CD14-positive monocyte (primary cell): ENCODE measurements around the gene SCUBE3. TPM values are rescaled to one million over a fixed set of nuclear protein-coding genes. Genes with fewer than 3 reads are reported as not detected.

Source experiments
- DNase-seq, 3 donors: peaks; one replicate each; pipeline ENCODE4 v3.0.0-alpha.2; 2011 to 2022
- H2AFZ ChIP-seq: 2 replicates; pipeline ENCODE4 v1.6.0; 2012; ENCODE audit warnings: mild to moderate bottlenecking, low read depth, low read length, inconsistent platforms; ENCODE audit not compliant: insufficient read depth, poor library complexity, severe bottlenecking
- H3K27ac ChIP-seq, 2 donors: 1 replicate in 1 of 2; 2 replicates in 1 of 2; pipeline ENCODE4 v1.5.1; 2012 to 2013; ENCODE audit warnings: low read length in 2 of 2, control low read depth in 1 of 2, inconsistent platforms in 1 of 2, low read depth in 1 of 2, mild to moderate bottlenecking in 1 of 2
- H3K27me3 ChIP-seq, 2 donors: one replicate each; pipeline versions ENCODE4 v1.6.0 to v1.6.1; 2011 to 2013; ENCODE audit warnings: low read length in 2 of 2; ENCODE audit not compliant: control insufficient read depth in 2 of 2, insufficient read depth in 2 of 2
- H3K36me3 ChIP-seq, 2 donors: replicated peaks in 1 of 2; 1 replicate in 1 of 2; 2 replicates in 1 of 2; pipeline versions ENCODE4 v1.5.1 to v1.6.1; 2012 to 2013; ENCODE audit warnings: low read length in 2 of 2, control low read depth in 1 of 2, inconsistent platforms in 1 of 2, mild to moderate bottlenecking in 1 of 2; ENCODE audit not compliant: insufficient read depth in 2 of 2, control insufficient read depth in 1 of 2
- H3K4me1 ChIP-seq, 2 donors: 1 replicate in 1 of 2; 2 replicates in 1 of 2; pipeline versions ENCODE4 v1.5.1 to v1.6.1; 2012 to 2013; ENCODE audit warnings: low read length in 2 of 2, control low read depth in 1 of 2, inconsistent platforms in 1 of 2, mild to moderate bottlenecking in 1 of 2, moderate library complexity in 1 of 2; ENCODE audit not compliant: insufficient read depth in 2 of 2, control insufficient read depth in 1 of 2
- H3K4me2 ChIP-seq: replicated peaks from 2 replicates; pipeline ENCODE3; 2012; ENCODE audit warnings: low read length, moderate library complexity, mild to moderate bottlenecking; ENCODE audit not compliant: poor library complexity, severe bottlenecking; ENCODE audit errors: extremely low read depth
- H3K4me3 ChIP-seq, 3 experiments: fragments of 200-600 bp in 1 of 3; sonication (generic) in 1 of 3; replicated peaks in 1 of 3; 1 replicate in 2 of 3; 2 replicates in 1 of 3; pipeline ENCODE4 v1.5.1; 2011 to 2013; ENCODE audit warnings: low read length in 3 of 3, mild to moderate bottlenecking in 3 of 3, control low read depth in 2 of 3, low read depth in 2 of 3, inconsistent platforms in 1 of 3, moderate library complexity in 1 of 3
- H3K79me2 ChIP-seq: 2 replicates; pipeline ENCODE4 v1.6.0; 2012; ENCODE audit warnings: mild to moderate bottlenecking, control low read depth, inconsistent platforms, low read length, moderate library complexity; ENCODE audit not compliant: insufficient read depth
- H3K9ac ChIP-seq: 2 replicates; pipeline ENCODE4 v1.6.0; 2017; ENCODE audit warnings: low read length, mild to moderate bottlenecking; ENCODE audit not compliant: insufficient read depth, poor library complexity, severe bottlenecking
- H3K9me3 ChIP-seq, 2 donors: replicated peaks in 1 of 2; 1 replicate in 1 of 2; 2 replicates in 1 of 2; pipeline versions ENCODE4 v1.5.1 to v1.6.1; 2012 to 2013; ENCODE audit warnings: low read length in 2 of 2, control low read depth in 1 of 2; ENCODE audit not compliant: control insufficient read depth in 1 of 2, insufficient read depth in 1 of 2
- H4K20me1 ChIP-seq: 2 replicates; pipeline ENCODE4 v1.6.0; 2012; ENCODE audit warnings: mild to moderate bottlenecking, low read length, control low read depth, moderate library complexity; ENCODE audit not compliant: insufficient read depth
- H3K27ac Mint-ChIP-seq, 7 donors: one replicate each; pipeline ENCODE4 v1.8.0; 2020; ENCODE audit warnings: mild to moderate bottlenecking in 7 of 7, mixed read lengths in 7 of 7, moderate library complexity in 6 of 7, inconsistent platforms in 2 of 7
- H3K27me3 Mint-ChIP-seq, 3 donors: one replicate each; pipeline ENCODE4 v1.8.0; 2021 to 2022; ENCODE audit warnings: low read depth in 3 of 3, mild to moderate bottlenecking in 3 of 3, mixed read lengths in 3 of 3, moderate library complexity in 3 of 3, inconsistent platforms in 1 of 3
- H3K36me3 Mint-ChIP-seq, 2 donors: one replicate each; pipeline ENCODE4 v1.8.0; 2020; ENCODE audit warnings: mixed read lengths in 2 of 2, inconsistent platforms in 1 of 2, mild to moderate bottlenecking in 1 of 2
- H3K4me1 Mint-ChIP-seq: one replicate; pipeline ENCODE4 v1.8.0; 2020; ENCODE audit warnings: mild to moderate bottlenecking, mixed read lengths
- H3K4me3 Mint-ChIP-seq, 2 donors: one replicate each; pipeline ENCODE4 v1.8.0; 2020; ENCODE audit warnings: mild to moderate bottlenecking in 2 of 2, mixed read lengths in 2 of 2, moderate library complexity in 1 of 2
- H3K9me3 Mint-ChIP-seq, 7 donors: one replicate each; pipeline ENCODE4 v1.8.0; 2020 to 2022; ENCODE audit warnings: mixed read lengths in 7 of 7, mild to moderate bottlenecking in 6 of 7, moderate library complexity in 6 of 7, inconsistent platforms in 2 of 7
- WGBS: methylation state at CpG from one replicate; pipeline ENCODE4 v1.1.5; 2013; ENCODE audit warnings: missing lambda C conversion rate; ENCODE audit not compliant: insufficient coverage; 5-methylcytosine and 5-hydroxymethylcytosine counted together
- intact Hi-C, 2 donors: fragments of 100-400 bp; cut with micrococcal nuclease; formaldehyde crosslinking; loops; one replicate each; pipeline versions ENCODE4 v1.15.0 to v1.15.1; 2023
- polyA plus RNA-seq, 3 donors: library from polyadenylated mRNA; depleted of rRNA in 1 of 3; unstranded in 2 of 3; stranded (reverse) in 1 of 3; fragments of 300-500 nt in 2 of 3; fragments of >200 nt in 1 of 3; fragmentation: Illumina TruSeq in 2 of 3; gene quantifications; 1 replicate in 2 of 3; 2 replicates in 1 of 3; pipeline ENCODE4 v1.2.3, GENCODE V29; 2012 to 2021
- TF ChIP-seq, protein P1 (sequence below): fragments of 200-600 bp; IDR thresholded peaks from one replicate; pipeline ENCODE4 v1.8.0; 2022; ENCODE audit warnings: antibody characterized with exemption, mild to moderate bottlenecking

Gene SCUBE3
- polyA plus RNA-seq, 3 donors = not detected

DNA sequence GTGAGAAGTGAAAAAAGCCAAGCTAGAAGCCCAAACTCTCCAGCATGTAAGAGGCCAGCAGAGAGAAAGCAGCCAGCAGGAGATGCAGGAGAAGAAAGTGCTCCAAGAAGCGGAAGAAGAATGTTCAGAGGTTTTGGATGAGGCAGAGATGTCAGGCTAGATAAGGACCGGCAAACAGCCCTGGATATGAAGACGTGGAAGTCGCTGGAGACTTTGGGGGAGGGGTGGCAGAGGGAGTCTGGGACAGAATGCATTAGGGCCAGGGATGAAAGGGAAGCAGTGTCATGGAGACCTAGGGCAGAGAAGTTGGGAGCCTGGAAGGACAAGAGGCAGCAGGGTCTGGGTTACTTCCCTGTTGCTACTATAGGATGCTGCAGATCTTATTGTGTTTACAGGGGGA, 5.3 kb upstream of the SCUBE3 start:
- Mint-ChIP-seq H3K27me3 (peaks cover 45 to 68% (median 66%) of the 10 kb centered on the region in 3 donors), H3K4me3 (no peak overlapping the region), H3K27ac (no peak overlapping the region), H3K4me1 (peaks cover 5% of the 10 kb centered on the region), H3K36me3 (no peaks in the 10 kb centered on the region), H3K9me3 (peaks cover 0 to 13% (median 0%) of the 10 kb centered on the region in 7 donors)
- DNase-seq = no peak
- intact Hi-C loops = loop anchor here in 1 of 2 donors (10.0 kb wide), 1 partner anchor 224 kb away; no protein-coding TSS in a partner anchor
- no peaks in the 10 kb centered on the region for H3K79me2 ChIP-seq
- H3K36me3 ChIP-seq = no peaks in the 10 kb centered on the region
- H3K9me3 ChIP-seq = peaks cover 0 to 13% of the 10 kb centered on the region in 2 donors
- no peak overlapping the region for H3K27ac ChIP-seq
- no peak overlapping the region for H3K9ac ChIP-seq
- TF ChIP-seq, protein P1, sequence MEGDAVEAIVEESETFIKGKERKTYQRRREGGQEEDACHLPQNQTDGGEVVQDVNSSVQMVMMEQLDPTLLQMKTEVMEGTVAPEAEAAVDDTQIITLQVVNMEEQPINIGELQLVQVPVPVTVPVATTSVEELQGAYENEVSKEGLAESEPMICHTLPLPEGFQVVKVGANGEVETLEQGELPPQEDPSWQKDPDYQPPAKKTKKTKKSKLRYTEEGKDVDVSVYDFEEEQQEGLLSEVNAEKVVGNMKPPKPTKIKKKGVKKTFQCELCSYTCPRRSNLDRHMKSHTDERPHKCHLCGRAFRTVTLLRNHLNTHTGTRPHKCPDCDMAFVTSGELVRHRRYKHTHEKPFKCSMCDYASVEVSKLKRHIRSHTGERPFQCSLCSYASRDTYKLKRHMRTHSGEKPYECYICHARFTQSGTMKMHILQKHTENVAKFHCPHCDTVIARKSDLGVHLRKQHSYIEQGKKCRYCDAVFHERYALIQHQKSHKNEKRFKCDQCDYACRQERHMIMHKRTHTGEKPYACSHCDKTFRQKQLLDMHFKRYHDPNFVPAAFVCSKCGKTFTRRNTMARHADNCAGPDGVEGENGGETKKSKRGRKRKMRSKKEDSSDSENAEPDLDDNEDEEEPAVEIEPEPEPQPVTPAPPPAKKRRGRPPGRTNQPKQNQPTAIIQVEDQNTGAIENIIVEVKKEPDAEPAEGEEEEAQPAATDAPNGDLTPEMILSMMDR = no peak
- no peak overlapping the region for H3K4me3 ChIP-seq
- H3K4me1 ChIP-seq = peaks cover 0 to 1% of the 10 kb centered on the region in 2 donors
- no peak overlapping the region for H2AFZ ChIP-seq
- WGBS = 50% methylated on average over 4 of the region's 4 CpGs
- peaks cover 34 to 70% of the 10 kb centered on the region in 2 donors for H3K27me3 ChIP-seq
- no peak overlapping the region for H3K4me2 ChIP-seq
- H4K20me1 ChIP-seq = no peaks in the 10 kb centered on the region

DNA sequence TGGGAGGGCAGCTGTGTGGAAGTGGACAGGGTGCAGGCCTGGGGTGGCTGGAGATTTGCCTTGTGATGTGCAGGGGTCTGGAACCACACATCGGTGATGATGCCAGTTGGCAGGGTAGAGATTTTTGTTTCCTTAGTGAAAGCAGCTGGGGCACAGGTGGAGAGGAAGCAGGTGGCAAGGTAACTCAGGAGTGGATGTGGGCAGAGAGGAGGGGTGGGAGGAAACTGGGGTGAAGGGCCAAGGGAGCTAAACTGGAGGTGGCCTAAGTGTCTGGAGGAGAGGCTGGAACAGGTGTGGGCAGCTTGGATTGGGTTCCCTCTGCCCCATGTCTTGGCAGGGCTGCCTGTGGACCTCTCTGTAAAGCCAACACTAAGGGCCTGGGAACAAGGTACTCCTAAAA, 4.7 kb upstream of the SCUBE3 start:
- Mint-ChIP-seq H3K27me3 (peaks cover 45 to 69% (median 67%) of the 10 kb centered on the region in 3 donors), H3K36me3 (no peaks in the 10 kb centered on the region), H3K9me3 (peaks cover 0 to 13% (median 0%) of the 10 kb centered on the region in 7 donors), H3K4me3 (no peak overlapping the region), H3K27ac (no peak overlapping the region), H3K4me1 (peaks cover 7% of the 10 kb centered on the region)
- H2AFZ ChIP-seq = no peak overlapping the region
- H3K4me1 ChIP-seq = peaks cover 0 to 8% of the 10 kb centered on the region in 2 donors
- TF ChIP-seq, protein P1 = no peak
- no peaks in the 10 kb centered on the region for H3K79me2 ChIP-seq
- no peak overlapping the region for H3K4me3 ChIP-seq
- H3K27me3 ChIP-seq = peaks cover 37 to 75% of the 10 kb centered on the region in 2 donors
- 8% methylated on average over 1 of the region's 1 CpG for WGBS
- intact Hi-C loops = loop anchor here in 1 of 2 donors (10.0 kb wide), 1 partner anchor 224 kb away; no protein-coding TSS in a partner anchor
- no peak overlapping the region for H3K9ac ChIP-seq
- H3K27ac ChIP-seq = no peak overlapping the region
- peaks cover 0 to 16% of the 10 kb centered on the region in 2 donors for H3K9me3 ChIP-seq
- H3K4me2 ChIP-seq = no peak overlapping the region
- DNase-seq = no peak
- H3K36me3 ChIP-seq = no peaks in the 10 kb centered on the region
- H4K20me1 ChIP-seq = no peaks in the 10 kb centered on the region
